ENCODE measurements around the gene EGR2.
"Not testable (repeated sequence)": the region's sequence is repeated elsewhere in the genome, so short reads cannot be mapped to it uniquely, and the experiment has no call there.

Gene EGR2

GRCh38 chr10:62795762-62796161 is 20.4 kb downstream of the EGR2 start:
- no peak for TF ChIP-seq CTCF (IDR thresholded peaks at IDR 0.05; ENCODE audit: low read length, missing control alignments)
- no peak for DNase-seq (ENCODE audit: low read depth)
- H3K4me3 ChIP-seq (replicated peaks; ENCODE audit: low read depth, low read length) = no peak overlapping the region

- no peak for TF ChIP-seq CTCF (IDR thresholded peaks at IDR 0.05; ENCODE audit: low read length, missing control alignments)
- no peak for DNase-seq (ENCODE audit: low read depth)
- H3K4me3 ChIP-seq (replicated peaks; ENCODE audit: low read depth, low read length) = no peak overlapping the region
These were observed 21.1 kb downstream of the EGR2 start for GRCh38 chr10:62795100-62795499.

- DNase-seq (ENCODE audit: low read depth) = no peak
- H3K4me3 ChIP-seq (replicated peaks; ENCODE audit: low read depth, low read length) = no peak overlapping the region
- TF ChIP-seq CTCF (IDR thresholded peaks at IDR 0.05; ENCODE audit: low read length, missing control alignments) = no peak
These were observed 21.9 kb downstream of the EGR2 start for GRCh38 chr10:62794306-62794705.

GRCh38 chr10:62792261-62792660 is 23.9 kb downstream of the EGR2 start:
- no peak for TF ChIP-seq CTCF (IDR thresholded peaks at IDR 0.05; ENCODE audit: low read length, missing control alignments)
- no peak overlapping the region for H3K4me3 ChIP-seq (replicated peaks; ENCODE audit: low read depth, low read length)
- DNase-seq (ENCODE audit: low read depth) = no peak

GRCh38 chr10:62790571-62790970 is 25.6 kb downstream of the EGR2 start:
- no peak for TF ChIP-seq CTCF (IDR thresholded peaks at IDR 0.05; ENCODE audit: low read length, missing control alignments)
- no peak for DNase-seq (ENCODE audit: low read depth)
- no peak overlapping the region for H3K4me3 ChIP-seq (replicated peaks; ENCODE audit: low read depth, low read length)

GRCh38 chr10:62790019-62790555 is 26.1 kb downstream of the EGR2 start:
- no peak for TF ChIP-seq CTCF (IDR thresholded peaks at IDR 0.05; ENCODE audit: low read length, missing control alignments)

GRCh38 chr10:62788861-62789467 is 27.2 kb downstream of the EGR2 start:
- TF ChIP-seq CTCF (IDR thresholded peaks at IDR 0.05; ENCODE audit: low read length, missing control alignments) = no peak

More at GRCh38 chr10:62790019-62790555, 26.1 kb downstream of the EGR2 start:
- no peak for DNase-seq (ENCODE audit: low read depth)
- H3K4me3 ChIP-seq (replicated peaks; ENCODE audit: low read depth, low read length) = no peak overlapping the region

GRCh38 chr10:62788285-62788684 is 27.9 kb downstream of the EGR2 start:
- not testable (repeated sequence) for DNase-seq (ENCODE audit: low read depth); H3K4me3 ChIP-seq (replicated peaks; ENCODE audit: low read depth, low read length)

More at GRCh38 chr10:62788861-62789467, 27.2 kb downstream of the EGR2 start:
- DNase-seq (ENCODE audit: low read depth) = no peak
- H3K4me3 ChIP-seq (replicated peaks; ENCODE audit: low read depth, low read length) = no peak overlapping the region

- DNase-seq (ENCODE audit: low read depth); H3K4me3 ChIP-seq (replicated peaks; ENCODE audit: low read depth, low read length): not testable (repeated sequence)
These were observed 31.6 kb downstream of the EGR2 start for GRCh38 chr10:62784537-62784936.

Measured in fibroblast of pulmonary artery (primary cell).